ENCODE measurements around the gene GSTM2.

DNA sequence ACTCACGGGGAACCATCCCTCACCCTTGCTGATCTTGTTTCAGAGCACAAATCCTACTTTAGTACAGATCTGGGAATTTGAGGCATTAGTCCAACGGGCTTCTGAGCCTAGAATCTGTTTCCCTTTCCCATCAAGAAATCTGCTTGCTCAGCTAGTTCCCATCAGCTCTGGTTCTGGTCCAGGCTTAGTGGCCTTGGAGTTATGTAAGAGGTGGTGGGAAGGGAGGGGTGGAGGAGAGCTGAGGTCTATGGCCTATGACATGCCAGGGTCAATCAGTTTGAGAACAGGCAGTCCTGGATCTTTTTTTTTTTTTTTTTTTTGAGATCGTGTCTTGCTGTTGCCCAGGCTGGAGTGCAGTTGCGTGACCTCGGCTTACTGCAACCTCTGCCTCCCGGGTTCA is 23.9 kb downstream of the GSTM2 start:
- TF ChIP-seq EZH2 (IDR thresholded peaks at IDR 0.05) (no peak), EZH2phosphoT487 (IDR thresholded peaks at IDR 0.05) (no peak)
- TF ChIP-seq, protein P1, sequence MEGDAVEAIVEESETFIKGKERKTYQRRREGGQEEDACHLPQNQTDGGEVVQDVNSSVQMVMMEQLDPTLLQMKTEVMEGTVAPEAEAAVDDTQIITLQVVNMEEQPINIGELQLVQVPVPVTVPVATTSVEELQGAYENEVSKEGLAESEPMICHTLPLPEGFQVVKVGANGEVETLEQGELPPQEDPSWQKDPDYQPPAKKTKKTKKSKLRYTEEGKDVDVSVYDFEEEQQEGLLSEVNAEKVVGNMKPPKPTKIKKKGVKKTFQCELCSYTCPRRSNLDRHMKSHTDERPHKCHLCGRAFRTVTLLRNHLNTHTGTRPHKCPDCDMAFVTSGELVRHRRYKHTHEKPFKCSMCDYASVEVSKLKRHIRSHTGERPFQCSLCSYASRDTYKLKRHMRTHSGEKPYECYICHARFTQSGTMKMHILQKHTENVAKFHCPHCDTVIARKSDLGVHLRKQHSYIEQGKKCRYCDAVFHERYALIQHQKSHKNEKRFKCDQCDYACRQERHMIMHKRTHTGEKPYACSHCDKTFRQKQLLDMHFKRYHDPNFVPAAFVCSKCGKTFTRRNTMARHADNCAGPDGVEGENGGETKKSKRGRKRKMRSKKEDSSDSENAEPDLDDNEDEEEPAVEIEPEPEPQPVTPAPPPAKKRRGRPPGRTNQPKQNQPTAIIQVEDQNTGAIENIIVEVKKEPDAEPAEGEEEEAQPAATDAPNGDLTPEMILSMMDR (IDR thresholded peaks at IDR 0.05), result no peak

Data from neural progenitor cell (in vitro differentiated cells).